H1 (cell line): ENCODE results near the gene KRTAP12-2. TPM values are rescaled to one million over a fixed set of nuclear protein-coding genes. Genes with fewer than 3 reads are reported as not detected.

Experiments used
- CHD1 ChIP-seq: IDR thresholded peaks from 2 replicates; pipeline ENCODE4 v1.6.1; 2012; ENCODE audit warnings: low read depth, low read length, improper control_type of control experiment
- polyA plus RNA-seq, 7 experiments: library from polyadenylated mRNA; depleted of rRNA in 3 of 7; stranded (reverse) in 5 of 7; unstranded in 2 of 7; fragments of >200 nt in 5 of 7; fragments of 200-250 nt in 2 of 7; gene quantifications; 1 replicate in 5 of 7; 2 replicates in 1 of 7; 4 replicates in 1 of 7; pipeline versions ENCODE4 v1.2.1 to v1.2.3, GENCODE V29; 2011 to 2013; ENCODE audit warnings: missing spikeins in 2 of 7, mixed read lengths in 2 of 7
- total RNA-seq: library from RNA; stranded (reverse); fragmentation: NEBNext Ultra II Directional; extraction: Animal tissue kit (Norgen Biotek cat#: 25700); gene quantifications from 2 replicates; pipeline ENCODE4 v1.2.1, GENCODE V29; 2021

The KRTAP12-2 gene
- total and polyA plus RNA-seq, 2 of the 8 experiments (the other 6 are each of a cell fraction or from before 2014, with no cell fraction given), result 0.50 TPM; not detected in 1

DNA sequence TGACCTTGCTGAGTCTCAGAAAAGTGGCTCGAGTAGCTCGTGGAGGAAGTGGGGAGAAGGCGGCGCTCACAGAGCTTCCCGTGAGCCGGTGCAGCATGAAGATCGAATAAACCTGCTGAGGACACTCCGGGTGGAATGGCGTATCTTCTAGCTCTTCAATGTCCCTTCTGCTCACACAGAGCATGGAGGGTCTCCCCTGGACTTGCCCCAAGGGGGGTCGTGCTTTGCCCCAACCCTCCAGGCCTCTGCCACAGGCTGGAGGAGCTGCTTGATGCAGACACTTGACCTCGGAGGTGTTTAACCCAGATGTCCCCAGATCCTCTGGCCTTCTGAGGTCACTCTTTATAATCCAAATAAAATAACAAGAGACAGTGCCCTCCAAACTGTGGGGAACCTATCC lies 28.0 kb upstream of the KRTAP12-2 start (continued):
- no peak for TF ChIP-seq CHD1
- TF ChIP-seq, all 59 proteins: peak for 0
